Measurements from ENCODE around the gene PPP4R3A.
"Not testable (repeated sequence)": the region's sequence is repeated elsewhere in the genome, so short reads cannot be mapped to it uniquely, and the experiment has no call there.

PPP4R3A gene

DNA sequence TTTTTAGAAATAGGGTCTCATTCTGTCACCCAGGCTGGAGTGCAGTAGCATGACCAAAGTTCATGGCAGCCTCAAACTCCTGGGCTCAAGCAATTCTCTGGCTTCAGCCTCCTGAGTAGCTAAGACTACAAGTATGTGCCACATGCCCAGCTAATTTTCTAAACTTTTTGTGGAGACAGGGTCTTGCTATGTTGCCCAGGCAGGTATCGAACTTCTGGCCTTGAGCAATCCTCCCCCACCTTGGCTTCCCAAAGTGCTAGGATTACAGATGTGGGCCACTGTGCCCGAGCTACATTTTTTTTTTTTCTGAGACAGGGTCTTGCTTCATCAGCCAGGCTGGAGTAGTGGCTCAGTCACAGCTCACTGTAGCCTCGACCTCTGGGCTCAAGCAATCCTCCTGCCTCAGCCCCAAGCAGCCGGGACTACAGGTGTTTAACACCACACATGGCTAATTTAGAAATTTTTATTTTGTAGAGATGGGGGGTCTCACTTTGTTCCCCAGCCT, 7.1 kb downstream of the PPP4R3A start:
- no peak for DNase-seq

DNA sequence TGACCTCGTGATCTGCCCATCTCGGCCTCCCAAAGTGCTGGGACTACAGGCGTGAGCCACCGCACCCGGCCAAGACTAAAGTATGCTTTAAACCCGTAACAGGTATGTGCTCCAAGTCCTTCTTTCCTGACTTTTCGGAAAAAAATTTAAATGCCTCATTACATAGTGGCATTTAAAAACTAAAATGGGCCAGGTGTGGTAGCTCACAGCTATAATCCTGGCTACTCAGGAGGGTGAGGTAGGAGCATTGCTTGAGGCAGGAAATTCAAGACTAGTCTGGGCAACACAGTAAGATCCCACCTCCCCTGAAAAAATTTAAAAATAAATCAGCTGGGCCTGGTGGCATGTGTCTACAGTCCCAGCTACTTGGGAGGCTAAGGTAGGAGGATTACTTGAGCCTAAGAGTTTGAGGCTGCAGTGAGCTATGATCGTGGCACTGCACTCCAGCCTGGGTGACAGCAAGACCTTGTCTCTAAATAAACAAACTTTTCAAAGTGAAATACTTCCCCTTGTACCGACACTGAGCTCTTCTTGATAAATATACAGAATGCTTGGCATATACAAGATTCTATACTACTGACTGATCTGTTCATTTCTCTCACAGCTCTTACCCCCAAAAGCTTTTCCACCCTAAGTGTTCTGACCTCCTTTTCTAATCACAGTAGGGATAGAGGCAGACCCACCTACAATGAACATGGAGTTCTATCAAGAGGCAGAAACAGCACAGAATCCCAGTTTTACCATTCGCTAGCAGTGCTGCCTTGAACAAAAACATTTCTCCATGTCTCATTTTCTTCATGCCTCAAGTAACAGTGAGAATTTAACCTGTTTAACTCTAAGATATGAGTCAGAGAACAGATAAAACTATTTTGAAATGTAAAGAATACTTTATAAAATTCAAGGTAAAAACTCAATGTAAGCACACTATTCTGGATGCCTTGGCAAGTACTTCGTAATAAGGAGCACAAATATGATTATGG, 7.9 kb downstream of the PPP4R3A start:
- no peak for DNase-seq

DNA sequence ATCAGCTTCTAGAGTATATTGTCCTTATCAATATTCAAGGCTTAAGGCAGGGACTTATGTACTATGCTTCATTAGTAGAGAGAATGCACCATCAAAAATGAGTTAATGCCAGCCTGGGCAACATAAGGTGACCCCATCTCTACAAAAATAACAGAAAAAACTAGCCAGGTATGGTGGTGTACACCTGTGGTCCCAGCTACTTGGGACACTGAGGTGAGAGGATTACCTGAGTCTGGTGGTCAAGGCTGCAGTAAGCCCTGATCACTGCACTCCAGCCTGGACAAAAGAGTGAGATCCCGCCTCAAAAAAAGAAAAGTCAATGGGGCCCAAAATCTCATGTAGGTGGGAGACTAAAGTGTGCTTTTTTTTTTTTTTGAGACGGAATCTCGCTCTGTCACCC, 8.8 kb downstream of the PPP4R3A start:
- no peak for DNase-seq

DNA sequence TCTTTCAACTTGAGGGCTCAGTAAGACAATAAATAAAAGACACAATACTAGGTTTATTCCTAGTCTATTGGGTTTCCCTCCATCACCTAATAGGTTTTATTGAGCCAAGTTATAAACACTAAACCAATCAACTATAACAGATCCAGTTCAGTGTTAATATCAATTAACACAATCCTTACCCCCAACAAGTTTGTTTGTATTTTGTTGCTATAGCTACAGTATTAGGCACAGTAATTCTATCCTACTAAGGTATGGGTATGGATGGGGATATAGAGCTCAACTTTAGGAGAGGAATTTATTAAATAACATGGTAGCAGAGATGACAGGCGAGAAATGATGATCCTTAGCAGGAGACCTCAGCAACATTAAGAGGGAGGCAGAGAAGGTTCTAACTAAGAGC, 13.3 kb downstream of the PPP4R3A start:
- no peak for DNase-seq

DNA sequence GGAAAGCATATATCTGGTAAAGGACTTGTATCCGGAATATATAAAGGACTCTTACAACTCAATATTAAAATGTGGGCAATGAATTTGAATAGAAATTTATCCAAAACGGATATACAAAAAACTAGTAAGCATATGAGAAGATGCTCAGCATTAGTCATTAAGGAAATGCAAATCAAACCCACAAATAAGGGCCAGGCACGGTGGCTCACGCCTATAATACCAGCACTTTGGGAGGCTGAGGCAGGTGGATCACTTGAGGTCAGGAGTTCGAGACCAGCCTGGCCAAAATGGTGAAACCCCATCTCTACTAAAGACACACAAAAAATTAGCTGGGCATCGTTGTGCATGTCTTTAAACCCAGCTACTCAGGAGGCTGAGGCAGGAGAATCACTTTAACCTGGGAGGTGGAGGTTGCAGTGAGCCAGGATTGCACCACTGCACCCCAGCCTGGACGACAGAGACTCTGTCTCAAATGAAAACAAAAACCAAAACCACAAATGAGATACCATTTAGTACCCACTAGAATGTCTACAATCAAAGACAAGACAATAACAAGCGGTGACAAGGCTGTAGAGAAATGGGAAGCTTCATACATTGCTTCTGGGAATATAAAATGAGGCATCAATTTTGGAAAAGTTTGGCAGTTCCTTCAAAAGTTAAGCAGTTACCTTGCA, 15.6 kb downstream of the PPP4R3A start:
- not testable (repeated sequence) for DNase-seq

DNA sequence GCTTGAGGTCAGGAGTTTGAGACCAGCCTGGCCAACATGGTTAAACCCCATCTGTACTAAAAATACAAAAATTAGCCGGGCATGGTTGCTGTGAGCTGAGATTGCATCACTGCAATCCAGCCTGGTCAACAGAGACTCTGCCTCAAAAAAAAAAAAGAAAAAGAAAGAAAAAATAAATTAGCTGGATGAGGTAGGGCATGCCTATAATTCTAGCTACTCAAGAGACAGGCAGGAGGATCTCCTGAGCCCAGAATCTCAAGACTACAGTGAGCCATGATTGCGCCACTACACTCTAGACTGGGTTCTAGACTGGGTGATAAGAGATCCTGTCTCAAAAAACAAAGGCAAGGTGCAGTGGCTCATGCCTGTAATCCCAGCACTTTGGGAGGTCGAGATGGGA, 16.9 kb downstream of the PPP4R3A start:
- DNase-seq = no peak

DNA sequence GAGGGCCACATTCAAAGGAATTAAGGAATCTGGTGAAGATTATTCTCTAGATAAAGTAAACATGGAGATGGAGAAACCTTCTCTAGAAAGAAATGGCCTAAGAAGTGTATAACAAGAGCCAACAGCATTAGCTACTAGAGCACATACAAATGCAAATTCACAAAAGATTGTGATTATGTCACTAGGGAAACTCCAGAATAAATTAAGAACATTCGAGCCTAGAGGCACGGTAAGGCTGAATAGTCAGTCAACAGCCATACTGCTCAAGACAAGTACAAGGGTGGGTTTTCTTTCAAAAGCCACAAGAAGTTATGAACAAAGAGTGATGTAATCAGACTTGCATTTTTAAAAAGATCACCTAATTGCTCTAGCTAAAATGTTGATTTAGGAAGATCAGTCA, 25.4 kb downstream of the PPP4R3A start:
- no peak for DNase-seq

DNA sequence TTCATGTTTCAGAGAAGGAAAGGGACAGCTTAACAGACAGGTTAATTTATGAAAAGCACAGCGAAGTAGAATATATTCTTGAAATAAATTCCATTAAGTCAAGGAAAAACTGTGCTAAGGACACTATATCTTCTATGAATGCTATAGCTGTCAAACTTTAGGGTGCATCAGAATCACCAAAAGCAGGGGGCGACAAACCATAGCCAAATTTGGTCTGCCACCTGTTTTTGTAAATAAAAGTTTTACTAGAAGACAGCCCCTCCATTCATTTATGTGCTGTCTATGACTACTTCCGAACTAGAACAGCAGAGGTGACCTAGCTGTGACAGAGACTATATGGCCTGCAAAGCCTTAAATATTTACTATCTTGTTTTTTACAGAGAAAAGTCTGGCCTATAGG, 25.9 kb downstream of the PPP4R3A start:
- DNase-seq = no peak

DNA sequence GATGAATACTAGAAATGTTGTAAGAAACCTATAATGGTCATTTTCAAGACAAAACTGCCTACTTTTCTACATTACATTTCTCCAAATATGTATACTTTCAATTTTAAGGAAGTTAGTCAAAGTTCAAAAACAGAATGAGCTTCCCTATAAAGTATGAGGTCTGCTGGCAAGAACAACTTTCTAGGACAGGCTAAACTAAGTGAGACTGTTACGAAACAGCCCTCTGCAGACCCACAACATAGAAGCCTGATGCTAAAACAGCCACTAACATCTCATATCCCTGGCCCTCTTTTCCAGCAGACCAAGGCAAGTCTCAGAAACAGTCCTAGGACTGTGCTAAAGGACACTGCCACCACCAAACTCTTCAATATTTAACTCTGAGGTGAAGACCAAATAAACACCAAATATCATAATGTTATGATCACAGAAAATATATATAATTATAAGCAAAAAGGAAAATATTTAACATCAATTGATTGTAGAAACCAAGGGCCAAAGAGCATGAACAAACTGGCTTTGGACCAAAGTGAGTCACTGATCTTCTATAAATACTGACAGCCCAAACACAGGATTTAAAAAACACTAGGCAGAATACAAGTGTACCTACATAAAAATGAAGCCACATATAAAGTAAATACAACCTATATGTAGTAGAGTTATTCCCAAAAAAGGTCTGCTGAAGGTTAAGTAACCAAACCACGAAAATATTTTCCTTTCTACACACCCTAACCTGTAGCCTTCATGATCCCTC, 27.7 kb downstream of the PPP4R3A start:
- DNase-seq = no peak

DNA sequence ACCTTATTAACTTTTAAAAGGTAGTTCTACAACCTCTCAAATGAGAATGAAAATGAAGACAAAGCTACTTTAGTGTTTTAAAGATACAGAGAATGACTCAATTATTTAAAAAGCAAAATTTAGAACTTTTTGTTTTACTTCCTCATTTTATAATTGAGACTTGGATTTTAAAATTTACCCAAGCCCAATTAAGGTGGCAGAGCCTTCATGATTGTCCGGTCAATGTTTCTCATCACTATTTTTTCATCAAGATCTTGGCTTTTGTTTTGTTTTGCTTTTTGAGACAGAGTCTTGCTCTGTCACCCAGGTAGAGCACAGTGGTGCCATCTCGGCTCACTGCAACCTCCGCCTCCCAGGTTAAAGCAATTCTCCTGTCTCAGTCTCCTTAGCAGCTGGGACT, 32.7 kb downstream of the PPP4R3A start:
- DNase-seq = no peak

DNA sequence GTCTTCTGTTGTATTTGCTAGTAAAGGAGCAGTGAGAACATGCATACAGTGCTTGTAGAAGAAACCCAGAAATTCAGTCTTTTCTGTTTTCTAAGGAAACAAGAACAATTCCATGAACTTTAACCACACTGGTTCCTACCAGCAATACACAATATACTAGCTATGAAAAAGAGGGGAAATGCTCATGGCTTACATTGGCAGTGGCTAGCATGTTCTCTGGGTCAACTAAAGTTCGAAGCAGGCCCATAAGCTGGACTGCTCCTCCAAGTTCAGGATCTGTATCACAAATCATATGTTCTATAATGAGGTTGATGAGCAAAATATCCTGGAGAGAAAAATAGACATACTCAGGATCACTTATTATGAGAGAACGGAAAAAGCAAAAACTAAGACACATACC, 37.1 kb downstream of the PPP4R3A start:
- no peak for DNase-seq

DNA sequence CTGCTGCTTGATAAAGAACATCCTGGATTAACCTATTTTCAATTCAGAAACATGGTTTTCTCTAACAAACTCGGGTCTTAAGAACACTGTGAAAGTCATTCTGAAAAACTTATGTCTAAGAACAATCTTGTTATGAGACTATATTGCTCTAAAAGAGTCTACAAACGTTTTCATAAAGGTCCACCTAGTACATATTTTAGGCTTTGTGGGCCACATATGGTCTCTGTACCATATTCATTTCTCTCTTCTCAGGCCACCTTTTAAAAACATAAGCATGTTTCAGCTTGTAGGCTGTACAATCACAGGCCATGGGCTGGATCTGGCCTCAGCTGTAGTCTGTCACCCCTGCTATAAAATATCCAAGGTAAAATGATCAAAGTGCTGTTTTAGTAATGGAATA, 39.9 kb downstream of the PPP4R3A start:
- DNase-seq = no peak

DNA sequence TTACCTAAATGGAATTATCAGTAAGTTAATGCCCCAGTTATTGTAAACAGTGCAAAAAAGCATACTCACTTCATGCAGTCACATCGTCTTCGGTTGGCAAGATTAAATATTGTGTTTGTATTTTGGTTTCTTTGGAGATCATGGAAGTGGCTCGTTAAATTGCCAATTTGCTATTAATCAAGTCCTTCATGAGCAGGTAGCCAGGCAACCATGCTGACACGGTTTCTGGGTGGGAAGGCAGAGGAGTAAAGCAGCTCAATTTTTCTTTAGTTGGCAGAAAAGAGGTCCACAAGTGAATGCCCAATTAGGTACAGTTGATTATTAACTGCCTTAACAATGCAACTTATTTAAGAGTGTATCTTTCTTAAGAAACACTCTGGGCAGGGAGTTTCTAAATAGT, 43.9 kb downstream of the PPP4R3A start:
- DNase-seq = peak; percentile 47

DNA sequence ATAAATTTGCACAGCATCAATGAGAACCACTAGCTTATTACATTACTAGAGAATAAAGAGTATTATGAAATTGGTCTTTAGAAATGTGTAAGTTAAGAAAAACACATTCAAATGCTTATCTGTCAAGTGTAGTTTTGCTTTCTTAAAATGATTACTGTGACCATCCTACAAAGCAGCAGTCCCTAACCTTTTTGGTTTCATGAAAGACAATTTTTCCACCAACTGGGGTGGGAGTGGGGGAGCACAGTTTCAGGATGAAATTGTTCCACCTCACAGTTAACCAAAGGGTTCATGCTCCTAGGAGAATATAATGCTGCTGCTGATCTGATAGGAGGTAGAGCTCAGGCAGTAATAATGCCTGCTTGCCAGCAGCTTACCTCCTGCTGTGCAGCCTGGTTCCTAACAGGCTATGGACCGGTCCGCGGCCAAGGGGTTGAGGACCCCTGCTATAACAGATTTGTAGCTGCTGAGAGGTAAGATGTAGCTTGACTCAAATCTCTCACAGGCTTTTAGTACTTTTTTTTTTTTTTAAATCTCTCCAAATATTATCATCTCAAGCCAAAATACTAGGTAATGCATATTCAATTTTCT, 45.4 kb downstream of the PPP4R3A start:
- DNase-seq = no peak

DNA sequence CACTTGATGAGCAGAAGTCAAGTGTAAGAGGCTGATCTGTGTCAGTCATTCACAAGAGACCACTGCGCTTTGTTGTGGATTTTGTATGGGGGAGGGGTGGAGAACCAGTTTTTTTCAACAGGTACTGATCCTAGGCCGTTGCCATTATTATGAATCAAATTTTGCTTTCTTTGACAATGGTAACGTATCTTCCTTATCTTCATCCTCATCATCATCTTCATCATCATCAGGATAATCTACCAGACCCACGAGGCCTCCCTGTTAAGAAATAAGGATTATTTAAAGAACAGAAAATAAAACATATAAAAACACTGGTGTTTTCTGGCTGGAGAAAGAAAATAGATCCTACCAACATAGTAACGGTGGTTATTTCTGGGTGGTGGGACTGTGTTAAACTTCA, 51.5 kb downstream of the PPP4R3A start:
- no peak for DNase-seq

DNA sequence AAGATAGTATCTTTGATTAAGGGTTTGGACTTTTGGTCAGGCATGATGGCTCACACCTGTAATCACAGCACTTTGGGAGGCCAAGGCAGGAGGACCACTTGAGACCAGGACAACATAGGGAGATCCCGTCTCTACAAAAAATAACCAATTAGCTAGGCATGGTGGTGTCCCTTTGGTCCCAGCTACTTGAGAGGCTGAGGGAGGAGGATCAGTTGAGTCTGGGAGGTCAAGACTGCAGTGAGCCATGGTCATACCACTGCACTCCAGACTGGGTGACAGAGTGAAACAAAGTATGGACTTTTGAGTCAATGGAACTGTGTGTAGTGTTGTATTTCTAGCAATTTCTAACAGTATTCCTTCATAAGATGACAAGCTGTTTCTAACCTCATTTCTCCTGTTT, 53.8 kb downstream of the PPP4R3A start:
- no peak for DNase-seq

DNA sequence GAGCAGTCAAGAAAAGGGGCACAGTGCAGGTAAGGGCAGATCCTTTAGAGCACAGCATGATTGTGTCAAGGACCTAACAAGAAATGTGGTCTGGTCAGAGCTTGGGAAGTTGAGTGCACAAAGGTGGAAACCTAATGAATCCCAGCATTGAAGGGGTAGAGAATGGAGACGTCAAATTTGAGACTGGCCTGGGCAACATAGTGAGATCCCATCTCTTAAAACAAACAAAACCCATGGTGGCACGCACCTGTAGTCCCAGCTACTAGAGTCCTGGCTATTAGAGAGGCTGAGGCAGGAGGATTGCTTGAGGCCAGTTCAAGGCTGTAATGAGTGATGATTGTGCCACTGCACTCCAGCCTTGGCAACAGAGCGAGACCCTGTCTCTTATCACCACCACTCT, 55.5 kb downstream of the PPP4R3A start:
- DNase-seq = no peak

DNA sequence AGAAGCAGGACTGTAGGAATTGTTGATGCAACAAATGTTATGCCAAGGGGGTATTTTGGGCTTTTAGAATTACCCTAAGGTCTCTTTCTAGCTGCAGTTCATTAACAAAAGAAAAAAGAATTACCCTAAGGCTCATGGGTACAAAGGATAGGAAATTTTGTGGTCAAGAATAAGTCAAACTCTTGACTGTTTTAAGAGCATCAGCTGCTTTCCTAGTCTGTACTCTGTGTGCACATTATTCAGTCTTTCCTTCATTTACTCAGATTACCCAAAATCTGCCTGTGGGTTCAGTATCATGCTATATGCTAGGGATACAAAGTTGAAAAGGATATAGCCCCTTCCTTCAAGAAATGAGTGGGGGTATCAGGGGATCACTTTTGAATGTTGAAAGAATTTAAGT, 56.0 kb downstream of the PPP4R3A start:
- DNase-seq = no peak

DNA sequence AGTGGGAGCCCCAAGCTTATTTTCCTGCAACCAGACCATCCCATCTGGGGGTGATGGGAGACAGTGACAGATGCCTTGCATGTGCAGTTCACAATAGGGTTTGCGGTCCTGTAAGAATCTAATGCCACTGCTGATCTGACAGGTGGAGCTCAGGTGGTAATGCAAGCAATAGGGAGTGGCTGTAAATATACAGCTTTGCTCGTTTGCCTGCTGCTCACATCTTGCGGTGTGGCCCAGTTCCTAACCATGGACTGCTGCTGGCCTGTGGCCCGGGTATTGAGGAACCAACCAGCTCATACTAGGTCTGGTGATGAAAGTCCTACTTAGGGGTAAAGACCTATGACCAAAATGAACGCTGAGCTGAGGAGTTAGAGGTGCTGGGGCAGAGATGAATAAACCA, 56.4 kb downstream of the PPP4R3A start:
- DNase-seq = no peak

DNA sequence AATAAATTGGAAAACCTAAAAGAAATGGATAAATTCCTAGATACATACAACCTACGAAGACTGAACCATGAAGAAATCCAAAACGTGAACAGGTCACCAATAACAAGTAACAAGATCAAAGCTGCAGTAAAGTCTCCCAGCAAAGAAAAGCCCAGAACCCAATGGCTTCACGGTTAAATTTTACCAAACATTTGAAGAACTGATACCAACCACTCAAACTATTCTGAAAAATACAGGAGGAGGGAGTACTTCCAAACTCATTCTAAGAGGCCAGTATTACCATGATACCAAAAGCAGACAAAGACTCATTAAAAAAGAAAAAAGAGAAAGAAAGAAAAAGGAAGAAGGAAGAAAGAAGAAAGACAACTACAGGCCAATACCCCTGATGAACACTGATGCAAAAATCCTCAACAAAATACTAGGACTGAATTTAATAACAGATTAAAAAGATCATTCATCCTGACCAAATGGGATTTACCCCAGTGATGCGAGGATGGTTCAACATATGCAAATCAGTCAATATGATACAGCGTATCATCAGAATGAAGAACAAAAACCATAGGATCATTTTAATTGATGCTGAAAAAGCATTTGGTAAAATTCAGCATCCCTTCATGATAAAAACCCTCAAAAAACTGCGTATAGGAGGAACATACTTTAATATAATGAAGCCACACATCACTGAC, 65.6 kb downstream of the PPP4R3A start:
- no peak for DNase-seq

DNA sequence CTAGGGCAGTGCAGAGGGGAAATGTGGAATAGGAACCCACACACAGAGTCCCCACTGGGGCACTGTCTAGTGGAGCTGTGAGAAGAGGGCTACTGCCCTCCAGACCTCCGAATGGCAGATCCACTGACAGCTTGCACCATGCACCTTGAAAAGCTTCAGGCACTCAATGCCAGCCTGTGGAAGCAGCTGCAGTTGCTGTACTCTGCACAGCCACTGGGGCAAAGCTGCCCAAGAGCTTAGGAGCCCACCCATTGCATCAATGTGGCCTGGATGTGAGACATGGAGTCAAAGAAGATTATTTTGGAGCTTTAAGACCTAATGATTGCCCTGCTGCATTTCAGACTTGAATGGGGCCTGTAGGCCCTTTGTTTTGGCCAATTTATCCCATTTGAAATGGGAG, 70.8 kb downstream of the PPP4R3A start:
- no peak for DNase-seq

DNA sequence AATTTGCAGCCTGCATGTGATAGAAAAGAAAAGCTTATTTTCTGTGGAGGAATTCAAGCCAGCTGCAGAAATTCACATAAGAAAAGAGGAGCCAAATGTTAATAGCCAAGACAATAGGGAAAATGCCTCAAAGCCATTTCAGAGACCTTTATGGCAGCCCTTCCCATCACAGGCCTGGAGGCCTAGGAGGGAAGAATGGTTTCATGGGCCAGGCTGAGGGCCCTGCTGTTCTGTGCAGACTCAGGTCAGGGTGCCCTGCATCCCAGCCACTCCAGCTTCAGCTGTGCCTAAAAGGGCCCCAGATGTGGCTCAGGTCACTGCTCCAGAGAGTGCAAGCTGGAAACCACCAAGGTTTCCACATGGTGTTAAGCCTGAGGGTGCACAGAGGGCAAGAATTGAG, 71.3 kb downstream of the PPP4R3A start:
- DNase-seq = no peak

Measured in DMS153 (cell line).